Activated CD8-positive, alpha-beta T cell treated with anti-CD3 and anti-CD28 coated beads for 36 hours (primary cell): ENCODE measurements around the gene MKRN2OS. TPM values are rescaled to one million over a fixed set of nuclear protein-coding genes. Genes with fewer than 3 reads are reported as not detected.

Experiments used
- ATAC-seq: fragments of 200-7000 bp; cut with Tn5 transposase; one replicate; pipeline ENCODE4 v1.10.0; 2021; ENCODE audit warnings: mild to moderate bottlenecking, moderate library complexity
- CTCF ChIA-PET: fragments of 350-600 bp; sonication (Branson Sonifier 250); formaldehyde crosslinking; loops from one replicate; lab custom pipeline; 2021; ENCODE audit warnings: antibody characterized with exemption; lab: Charles Lee
- POLR2A ChIA-PET: fragments of 350-600 bp; sonication (Branson Sonifier 250); formaldehyde crosslinking; loops from one replicate; lab custom pipeline; 2021; ENCODE audit warnings: antibody characterized with exemption; lab: Charles Lee
- DNase-seq: peaks from one replicate; pipeline ENCODE4 v3.0.0-alpha.2; 2020
- H3K27ac Mint-ChIP-seq: one replicate; pipeline ENCODE4 v1.8.0; 2021; ENCODE audit warnings: mild to moderate bottlenecking, mixed read lengths
- H3K27me3 Mint-ChIP-seq: one replicate; pipeline ENCODE4 v1.8.0; 2021; ENCODE audit warnings: mixed read lengths
- H3K36me3 Mint-ChIP-seq: one replicate; pipeline ENCODE4 v1.8.0; 2021; ENCODE audit warnings: low read depth, mixed read lengths
- H3K4me1 Mint-ChIP-seq: one replicate; pipeline ENCODE4 v1.8.0; 2021; ENCODE audit warnings: low read depth, mixed read lengths
- H3K4me3 Mint-ChIP-seq: one replicate; pipeline ENCODE4 v1.8.0; 2021; ENCODE audit warnings: mild to moderate bottlenecking, moderate library complexity, mixed read lengths
- H3K9me3 Mint-ChIP-seq: one replicate; pipeline ENCODE4 v1.8.0; 2021; ENCODE audit warnings: mixed read lengths
- intact Hi-C: fragments of 100-400 bp; cut with micrococcal nuclease; formaldehyde crosslinking; loops from one replicate; pipeline ENCODE4 v1.10.0; 2022
- total RNA-seq, 2 experiments: library from RNA; stranded (reverse); gene quantifications; one replicate each; pipeline ENCODE4 v1.2.3, GENCODE V29; 2021
- TF ChIP-seq, protein P1 (sequence below): fragments of 200-600 bp; IDR thresholded peaks from one replicate; pipeline ENCODE4 v1.8.0; 2022; ENCODE audit warnings: antibody characterized with exemption, mild to moderate bottlenecking

Gene MKRN2OS
- total RNA-seq, 2 experiments from 2014 or later: not detected

DNA sequence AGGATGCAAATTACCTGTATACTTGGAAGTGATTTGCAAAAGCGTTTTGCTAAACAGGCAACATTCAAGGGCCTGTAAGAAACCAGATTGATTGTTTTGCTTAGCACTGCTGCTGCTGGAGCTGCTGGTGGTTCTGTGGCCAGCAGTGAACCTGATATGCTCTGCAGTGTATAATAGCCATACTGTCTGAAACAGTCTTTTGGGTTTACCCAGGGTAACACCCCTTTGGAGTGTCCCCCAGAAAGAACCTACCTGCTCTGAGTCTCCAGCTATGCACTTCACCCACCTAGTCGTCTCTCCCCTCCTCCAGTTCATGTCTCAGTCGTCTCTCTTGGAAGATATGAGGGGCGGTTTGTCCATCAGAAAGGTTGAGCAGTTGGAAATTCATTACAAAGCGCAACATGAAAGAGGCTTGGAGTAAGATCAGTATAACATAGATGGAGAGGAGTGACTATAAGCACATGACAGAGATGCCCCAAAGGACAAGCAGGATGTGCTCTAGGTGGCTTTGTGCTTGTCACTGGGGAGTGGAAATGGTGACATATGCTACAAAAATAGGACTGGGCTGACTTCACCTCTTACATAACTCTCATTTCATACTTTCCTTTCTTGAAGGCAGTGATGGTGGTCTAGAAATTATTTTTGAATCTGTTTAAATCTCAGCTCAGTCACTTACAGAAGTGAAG lies 15.3 kb upstream of the MKRN2OS start:
- peaks cover 61% of the 10 kb centered on the region for H3K4me1 Mint-ChIP-seq
- intact Hi-C loops: no loop called here
- POLR2A ChIA-PET: interaction anchor here (0.6 to 1.0 kb wide), 2 partner anchors 11 to 27 kb away, joined by 3 to 4 read pairs; no protein-coding TSS in a partner anchor

DNA sequence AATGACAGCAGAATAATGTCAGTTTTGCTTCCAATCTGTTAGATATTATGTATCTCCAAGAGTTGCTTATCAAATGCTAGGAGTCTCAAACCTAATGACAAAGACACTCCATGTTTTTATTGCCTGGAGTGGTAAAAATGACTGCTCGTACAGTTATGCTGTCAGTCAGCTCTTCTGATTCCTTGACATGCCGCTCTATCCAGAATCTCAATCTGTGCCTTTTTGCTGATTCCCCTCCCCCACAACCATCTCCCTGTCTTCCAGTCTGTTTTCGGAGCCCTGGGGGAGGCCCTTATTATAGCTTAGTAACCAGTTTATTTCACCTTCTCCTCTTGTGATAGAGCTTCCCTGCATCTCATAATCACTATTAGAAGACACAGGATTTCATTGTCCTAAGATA lies 14.2 kb upstream of the MKRN2OS start:
- ChIA-PET POLR2A (no interaction called here), CTCF (interaction anchor here (1.6 kb wide), 1 partner anchor 79 kb away, joined by 4 read pairs; no protein-coding TSS in a partner anchor)
- Mint-ChIP-seq H3K4me1 (peaks cover 57% of the 10 kb centered on the region), H3K27ac (no peak overlapping the region), H3K27me3 (peaks cover 8% of the 10 kb centered on the region), H3K4me3 (no peak overlapping the region), H3K36me3 (peaks cover 7% of the 10 kb centered on the region), H3K9me3 (peaks cover 1% of the 10 kb centered on the region)
- intact Hi-C loops: no loop called here
- DNase-seq (no peak), ATAC-seq (no peak)
- TF ChIP-seq, protein P1, sequence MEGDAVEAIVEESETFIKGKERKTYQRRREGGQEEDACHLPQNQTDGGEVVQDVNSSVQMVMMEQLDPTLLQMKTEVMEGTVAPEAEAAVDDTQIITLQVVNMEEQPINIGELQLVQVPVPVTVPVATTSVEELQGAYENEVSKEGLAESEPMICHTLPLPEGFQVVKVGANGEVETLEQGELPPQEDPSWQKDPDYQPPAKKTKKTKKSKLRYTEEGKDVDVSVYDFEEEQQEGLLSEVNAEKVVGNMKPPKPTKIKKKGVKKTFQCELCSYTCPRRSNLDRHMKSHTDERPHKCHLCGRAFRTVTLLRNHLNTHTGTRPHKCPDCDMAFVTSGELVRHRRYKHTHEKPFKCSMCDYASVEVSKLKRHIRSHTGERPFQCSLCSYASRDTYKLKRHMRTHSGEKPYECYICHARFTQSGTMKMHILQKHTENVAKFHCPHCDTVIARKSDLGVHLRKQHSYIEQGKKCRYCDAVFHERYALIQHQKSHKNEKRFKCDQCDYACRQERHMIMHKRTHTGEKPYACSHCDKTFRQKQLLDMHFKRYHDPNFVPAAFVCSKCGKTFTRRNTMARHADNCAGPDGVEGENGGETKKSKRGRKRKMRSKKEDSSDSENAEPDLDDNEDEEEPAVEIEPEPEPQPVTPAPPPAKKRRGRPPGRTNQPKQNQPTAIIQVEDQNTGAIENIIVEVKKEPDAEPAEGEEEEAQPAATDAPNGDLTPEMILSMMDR: no peak

More for the DNA sequence above, 15.3 kb upstream of the MKRN2OS start:
- DNase-seq (peak; percentile 56), ATAC-seq (peak; percentile 65)
- Mint-ChIP-seq H3K36me3 (peaks cover 15% of the 10 kb centered on the region), H3K4me3 (peak overlapping the region; percentile 34), H3K9me3 (peaks cover 5% of the 10 kb centered on the region), H3K27ac (peak overlapping the region; percentile 94), H3K27me3 (peaks cover 3% of the 10 kb centered on the region)
- TF ChIP-seq, protein P1: no peak
- CTCF ChIA-PET: interaction anchor here (1.0 kb wide), 1 partner anchor 18 kb away, joined by 3 read pairs; no protein-coding TSS in a partner anchor

DNA sequence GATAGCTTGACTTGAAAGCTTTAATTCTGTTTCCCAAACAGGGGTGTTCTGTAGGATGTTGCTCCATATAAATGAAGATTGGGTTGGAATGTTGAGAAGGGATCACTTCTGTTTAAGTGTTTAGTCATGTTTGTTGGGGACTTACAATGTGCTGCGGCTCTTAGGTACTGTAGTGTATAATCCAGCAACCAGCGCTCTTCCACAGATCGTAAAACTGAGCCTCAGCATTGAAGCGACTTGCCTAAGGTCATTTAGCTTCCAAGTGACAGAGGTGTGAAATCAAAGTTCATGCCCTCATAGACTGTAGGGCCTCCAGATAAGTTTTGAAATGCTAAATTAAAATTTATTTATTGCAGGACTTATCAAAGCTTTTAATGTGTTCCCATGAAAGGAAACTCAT lies 13.4 kb upstream of the MKRN2OS start:
- POLR2A ChIA-PET: interaction anchor here (0.9 to 1.6 kb wide), 5 partner anchors 12 to 242 kb away, joined by 3 to 4 read pairs (median 3); partner anchors contain the start of genes MKRN2OS, RAF1 and TSEN2

DNA sequence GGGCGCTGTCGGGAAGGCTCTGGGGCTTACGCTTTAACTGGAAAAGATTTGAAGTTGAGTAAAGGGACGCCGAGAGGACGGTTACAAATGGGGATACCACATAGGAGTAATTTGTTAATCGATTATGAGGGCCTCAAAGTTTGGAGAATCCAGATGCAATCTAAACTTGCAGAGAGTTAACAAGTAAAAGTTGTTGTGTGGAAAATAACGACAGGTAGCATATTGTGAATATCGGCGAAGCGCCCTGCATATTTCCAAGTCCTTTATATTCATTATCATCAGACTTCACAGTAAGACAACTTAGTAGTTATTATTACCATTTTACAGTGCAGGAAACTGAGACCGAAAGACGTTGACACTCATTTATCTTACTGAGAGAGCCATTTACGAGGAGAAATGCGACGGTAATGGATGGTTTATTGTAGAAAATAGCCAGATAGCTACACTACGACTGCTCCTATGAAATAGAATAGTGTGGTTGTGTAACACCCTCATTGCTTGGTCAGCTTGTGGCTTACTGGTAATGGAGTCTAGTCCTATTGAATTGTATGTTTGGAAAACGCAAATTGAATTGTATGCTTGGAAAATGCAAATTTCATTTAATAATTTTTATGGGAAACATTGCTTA lies 12.3 kb upstream of the MKRN2OS start:
- intact Hi-C loops: no loop called here
- Mint-ChIP-seq H3K27me3 (peaks cover 19% of the 10 kb centered on the region), H3K4me3 (peak overlapping the region; percentile 74), H3K27ac (peak overlapping the region; percentile 93), H3K36me3 (peaks cover 3% of the 10 kb centered on the region), H3K4me1 (peaks cover 53% of the 10 kb centered on the region), H3K9me3 (no peaks in the 10 kb centered on the region)
- ChIA-PET CTCF (interaction anchor here (1.5 to 1.7 kb wide), 3 partner anchors 17 to 162 kb away, joined by 3 to 4 read pairs (median 4); no protein-coding TSS in a partner anchor), POLR2A (interaction anchor here (0.6 to 1.6 kb wide), 5 partner anchors 10 to 244 kb away, joined by 3 to 4 read pairs (median 3); partner anchors contain the start of genes RAF1 and TSEN2)
- TF ChIP-seq, protein P1: no peak
- DNase-seq (no peak), ATAC-seq (no peak)

More for the DNA sequence above, 13.4 kb upstream of the MKRN2OS start:
- Mint-ChIP-seq H3K36me3 (peaks cover 4% of the 10 kb centered on the region), H3K4me3 (peak overlapping the region; percentile 74), H3K27ac (peak overlapping the region; percentile 20), H3K9me3 (no peaks in the 10 kb centered on the region), H3K4me1 (peaks cover 55% of the 10 kb centered on the region), H3K27me3 (peaks cover 13% of the 10 kb centered on the region)
- intact Hi-C loops: no loop called here
- CTCF ChIA-PET: interaction anchor here (1.5 to 1.7 kb wide), 4 partner anchors 15 to 161 kb away, joined by 3 to 4 read pairs (median 4); no protein-coding TSS in a partner anchor
- TF ChIP-seq, protein P1: no peak
- ATAC-seq (no peak), DNase-seq (no peak)
